Measurements from ENCODE around the gene UBE2E2.

UBE2E2 gene

DNA sequence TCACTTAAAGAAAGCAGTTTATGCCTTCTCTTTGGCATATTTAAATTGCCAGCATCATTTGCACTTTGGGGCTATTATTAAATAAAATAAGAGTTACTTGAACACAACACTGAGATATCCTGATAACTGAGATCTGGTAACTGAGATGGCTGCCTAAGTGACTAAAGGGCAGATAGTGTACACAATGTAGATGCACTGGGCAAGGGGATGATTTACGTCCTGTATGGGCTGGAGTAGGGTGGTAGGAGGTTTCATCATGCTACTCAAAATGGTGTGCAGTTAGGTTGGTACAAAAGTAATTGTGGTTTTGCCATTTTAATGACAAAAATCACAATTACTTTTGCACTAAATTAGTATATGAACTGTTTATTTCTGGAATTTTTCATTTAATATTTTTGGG lies 196.1 kb downstream of the UBE2E2 start:
- no peak for DNase-seq

DNA sequence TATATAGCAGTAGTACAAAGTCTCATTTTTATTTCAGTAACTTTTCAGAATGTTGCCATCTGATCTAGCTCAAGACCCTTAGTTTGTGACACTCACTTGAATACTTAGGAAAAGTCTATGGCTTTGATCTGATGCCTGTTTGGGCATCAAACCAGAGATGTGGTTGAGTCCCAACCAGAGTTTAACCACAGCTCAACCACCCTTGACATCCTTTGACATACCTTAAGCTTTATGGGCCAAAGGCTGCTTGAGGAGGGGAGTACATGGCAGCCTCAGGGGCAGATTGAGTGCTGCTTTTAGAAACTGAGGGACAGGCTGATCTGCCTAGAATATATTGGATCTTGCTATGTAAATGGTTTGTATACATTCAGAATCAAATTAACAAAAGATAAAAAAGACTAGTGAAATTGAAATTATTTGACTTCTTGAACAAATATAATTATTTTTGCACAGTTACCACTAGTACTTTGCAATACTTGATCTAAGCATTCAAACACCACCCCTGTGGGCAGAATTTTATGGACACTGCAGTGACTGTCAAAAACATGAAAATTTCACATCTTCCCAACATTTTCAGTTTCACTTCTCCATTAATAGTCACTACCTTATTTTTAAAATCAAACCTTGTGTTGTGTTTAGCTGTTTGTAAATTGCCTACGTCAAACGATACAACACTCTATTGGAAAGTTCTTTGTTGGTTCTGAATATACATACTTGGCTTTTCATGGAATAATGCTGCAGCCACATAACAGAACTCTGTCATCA lies 199.8 kb downstream of the UBE2E2 start:
- no peak for DNase-seq

DNA sequence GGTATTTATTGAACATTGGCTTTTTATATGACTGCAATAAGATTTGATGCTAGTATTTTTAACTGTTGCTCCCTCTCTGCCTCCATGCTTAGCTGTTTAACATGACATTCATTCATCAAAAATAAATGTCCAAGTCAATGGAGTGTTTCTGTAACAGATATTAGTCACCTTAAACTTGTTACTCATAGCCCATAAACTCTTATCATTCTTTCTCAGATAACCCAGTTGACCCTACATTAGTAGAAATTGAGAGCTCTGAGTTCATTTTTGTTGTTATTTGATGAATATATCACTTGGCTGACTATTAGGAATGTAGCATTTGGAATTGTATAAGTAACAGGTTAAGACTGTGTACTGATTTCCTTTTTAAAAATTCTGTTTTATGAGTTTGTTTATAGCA lies 201.1 kb downstream of the UBE2E2 start:
- DNase-seq = no peak

DNA sequence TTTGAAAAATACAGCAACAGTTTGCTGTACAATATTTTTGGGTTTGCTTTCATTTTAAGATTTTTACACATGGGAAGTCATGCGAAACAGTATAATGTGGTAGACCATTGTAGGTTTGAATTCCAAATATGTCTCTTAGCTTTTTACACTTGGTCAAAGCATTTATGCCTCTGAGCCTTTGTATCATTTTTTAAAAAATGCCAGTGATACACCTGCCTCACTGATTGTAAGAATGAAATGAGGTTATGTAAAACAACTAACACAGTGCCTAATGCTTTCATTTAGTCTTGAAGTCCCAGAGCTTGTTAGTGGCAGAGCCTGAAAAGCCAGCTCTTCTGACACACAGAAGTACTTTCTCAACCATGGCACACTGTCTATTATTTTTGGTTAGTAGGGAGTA lies 202.0 kb downstream of the UBE2E2 start:
- no peak for DNase-seq

GRCh38 chr3:23406601-23407000 lies 203.5 kb downstream of the UBE2E2 start:
- no peak for DNase-seq

GRCh38 chr3:23418026-23418425 lies 214.9 kb downstream of the UBE2E2 start:
- DNase-seq = no peak

- no peak for DNase-seq
Observed at GRCh38 chr3:23421811-23422516, 218.8 kb downstream of the UBE2E2 start.

GRCh38 chr3:23422517-23422851 lies 219.4 kb downstream of the UBE2E2 start:
- DNase-seq = no peak

DNA sequence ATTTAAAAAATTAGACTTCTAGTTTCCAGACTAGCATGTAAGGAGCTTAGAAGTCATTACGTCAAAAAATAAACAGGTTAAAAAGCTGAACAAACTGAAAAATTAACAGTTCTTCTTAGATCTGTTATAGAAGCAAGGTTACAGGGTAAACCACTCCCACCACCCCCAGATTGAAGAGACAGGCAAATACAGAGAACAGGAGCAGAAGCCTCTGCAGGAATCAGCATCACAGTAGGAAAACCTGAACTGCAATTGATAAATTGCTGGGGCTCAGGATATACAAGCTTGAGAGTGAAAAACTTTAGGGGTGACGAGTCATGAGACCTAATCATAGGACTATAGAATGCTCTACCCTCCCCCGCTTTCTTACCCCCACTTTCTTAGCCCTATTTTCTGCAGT lies 222.3 kb downstream of the UBE2E2 start:
- DNase-seq = no peak

DNA sequence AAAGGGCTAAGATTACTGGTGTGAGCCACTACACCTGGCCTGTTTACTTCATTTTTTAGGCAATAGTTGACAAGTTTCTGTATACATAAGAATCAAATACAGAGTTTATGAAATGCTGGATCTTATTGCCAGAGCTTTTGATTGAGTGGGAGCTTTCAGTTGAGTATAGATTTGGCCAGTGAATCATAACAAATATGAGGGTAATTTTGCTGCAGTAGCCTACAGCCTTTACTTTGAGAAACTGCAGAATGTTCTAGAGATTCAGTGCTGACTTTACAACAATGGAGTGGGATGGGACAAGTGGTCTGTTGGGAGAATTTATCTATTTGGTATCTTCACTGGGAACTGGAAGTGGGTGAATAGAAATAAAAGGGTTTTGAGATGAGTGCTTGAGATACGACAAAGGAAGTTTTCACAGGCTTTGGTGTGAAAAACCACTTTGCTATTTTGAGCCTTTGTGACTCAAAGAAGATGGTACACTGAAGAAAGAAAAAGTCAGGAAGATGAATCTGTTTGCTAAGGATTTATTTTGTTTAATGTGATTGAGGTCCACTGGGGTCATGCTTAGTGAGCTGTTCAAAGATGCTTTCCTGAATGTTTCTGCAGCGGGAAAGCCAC lies 227.8 kb downstream of the UBE2E2 start:
- DNase-seq = no peak

GRCh38 chr3:23431764-23432163 lies 228.6 kb downstream of the UBE2E2 start:
- no peak for DNase-seq

- no peak for DNase-seq
Observed at GRCh38 chr3:23435318-23435717, 232.2 kb downstream of the UBE2E2 start.

- no peak for DNase-seq
Observed at GRCh38 chr3:23435904-23436303, 232.8 kb downstream of the UBE2E2 start.

DNA sequence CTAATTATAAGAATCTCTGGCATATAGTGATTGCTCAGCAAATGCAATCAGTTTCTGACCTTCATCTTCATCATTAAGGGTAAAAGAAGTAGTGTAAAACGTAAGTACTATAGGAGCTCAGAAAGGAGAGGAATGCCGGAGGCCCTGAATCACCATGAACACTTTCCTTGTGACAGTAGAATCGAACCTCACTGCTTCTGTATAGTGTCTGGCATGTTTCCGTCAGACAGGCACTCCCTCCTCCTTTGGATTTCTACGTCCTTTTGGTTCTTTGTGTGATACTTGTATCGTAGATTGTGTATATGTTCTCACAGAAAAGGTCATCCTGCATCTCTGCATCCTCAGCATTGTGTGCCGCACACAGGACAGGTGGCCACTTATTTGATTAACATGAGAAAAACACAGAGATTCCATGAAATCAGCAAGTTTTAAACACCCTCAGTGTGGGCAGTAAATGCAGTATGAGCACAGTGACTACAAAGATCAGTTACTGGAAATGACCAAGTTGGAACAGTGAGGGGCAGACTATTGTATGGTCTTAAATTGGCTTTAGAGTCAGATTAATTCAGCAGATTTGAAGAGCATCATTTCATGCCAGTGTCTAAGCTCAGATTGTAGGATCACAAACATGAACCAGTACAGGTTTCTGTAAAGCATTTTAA lies 234.5 kb downstream of the UBE2E2 start:
- DNase-seq = no peak

DNA sequence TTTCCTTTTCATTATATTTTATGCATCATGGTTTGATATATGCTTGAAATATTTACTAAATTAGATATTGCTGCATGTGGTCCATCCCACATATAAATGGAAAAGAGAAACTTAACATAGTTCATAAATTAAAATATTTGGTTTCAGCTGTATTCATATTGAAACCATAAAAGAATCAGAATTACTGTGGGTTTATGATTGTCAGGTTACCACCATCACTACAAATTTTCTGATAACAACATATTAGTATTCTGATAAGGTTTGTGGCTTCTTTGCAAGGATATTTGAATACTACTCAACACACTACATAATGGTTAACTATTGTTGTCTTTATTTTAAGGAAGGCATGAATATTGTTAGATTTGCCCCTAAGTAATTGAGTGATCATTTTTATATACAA lies 235.5 kb downstream of the UBE2E2 start:
- no peak for DNase-seq

GRCh38 chr3:23439080-23439479 lies 236.0 kb downstream of the UBE2E2 start:
- no peak for DNase-seq

DNA sequence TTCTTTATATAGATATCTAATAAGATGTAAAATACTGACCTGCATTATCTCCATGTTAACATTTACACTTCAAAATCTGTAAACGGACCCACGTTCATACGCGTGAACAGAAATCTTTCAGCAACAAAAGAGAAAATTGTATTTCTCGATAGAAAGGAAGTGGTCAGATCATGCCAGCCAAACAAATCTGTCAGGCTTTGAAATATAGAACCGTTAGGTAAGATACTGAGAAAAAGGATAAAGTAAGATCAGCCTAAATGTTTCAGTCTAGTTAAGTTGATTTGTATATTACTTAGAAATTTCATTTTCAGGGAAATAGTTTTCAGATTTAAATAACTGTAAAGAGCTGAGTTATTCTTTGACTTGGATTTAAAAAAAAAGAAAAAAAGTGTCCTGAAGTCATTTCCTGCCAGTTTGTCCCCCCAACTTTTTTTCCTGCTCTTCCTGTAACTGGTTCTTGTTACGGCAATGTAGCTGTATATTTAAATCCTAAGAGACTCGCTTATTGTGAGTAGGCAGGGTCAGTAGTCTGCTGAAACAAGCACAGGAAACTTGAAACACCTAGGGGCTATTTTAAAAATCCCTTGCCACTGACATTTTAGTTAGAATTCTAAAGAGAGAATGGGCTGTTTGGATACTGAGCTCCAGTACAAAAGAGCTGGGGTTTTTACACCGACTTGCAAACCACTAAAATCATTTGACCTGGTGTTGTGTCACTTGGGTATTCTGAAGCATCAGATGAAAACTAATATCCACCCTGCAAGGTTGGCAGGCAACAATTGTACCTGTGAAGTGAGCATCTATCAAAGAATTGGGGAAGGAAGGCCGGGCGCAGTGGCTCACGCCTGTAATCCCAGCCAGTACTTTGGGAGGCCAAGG lies 237.5 kb downstream of the UBE2E2 start:
- no peak for DNase-seq

- no peak for DNase-seq
Observed at GRCh38 chr3:23442598-23443383, 239.7 kb downstream of the UBE2E2 start.

- DNase-seq = no peak
Observed at GRCh38 chr3:23444386-23444785, 241.3 kb downstream of the UBE2E2 start.

DNA sequence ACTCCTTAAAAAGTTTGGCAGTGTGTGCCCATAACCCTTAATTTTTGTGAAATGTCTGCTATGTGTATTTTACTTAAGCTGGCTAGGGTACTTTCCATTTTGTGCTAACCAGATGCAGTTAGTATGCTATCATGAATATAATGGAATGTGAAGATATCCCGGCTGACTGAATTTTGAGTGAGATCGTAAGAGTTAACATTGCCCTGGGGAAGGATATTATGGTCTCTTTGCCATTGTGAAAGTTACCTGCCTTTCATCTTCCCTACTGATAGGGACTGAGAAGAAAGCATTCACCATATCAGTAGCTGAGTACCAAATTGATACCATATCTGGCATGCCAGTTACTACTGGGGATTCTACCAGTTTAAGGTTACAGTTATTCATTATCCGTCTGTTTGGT lies 243.2 kb downstream of the UBE2E2 start:
- no peak for DNase-seq

DNA sequence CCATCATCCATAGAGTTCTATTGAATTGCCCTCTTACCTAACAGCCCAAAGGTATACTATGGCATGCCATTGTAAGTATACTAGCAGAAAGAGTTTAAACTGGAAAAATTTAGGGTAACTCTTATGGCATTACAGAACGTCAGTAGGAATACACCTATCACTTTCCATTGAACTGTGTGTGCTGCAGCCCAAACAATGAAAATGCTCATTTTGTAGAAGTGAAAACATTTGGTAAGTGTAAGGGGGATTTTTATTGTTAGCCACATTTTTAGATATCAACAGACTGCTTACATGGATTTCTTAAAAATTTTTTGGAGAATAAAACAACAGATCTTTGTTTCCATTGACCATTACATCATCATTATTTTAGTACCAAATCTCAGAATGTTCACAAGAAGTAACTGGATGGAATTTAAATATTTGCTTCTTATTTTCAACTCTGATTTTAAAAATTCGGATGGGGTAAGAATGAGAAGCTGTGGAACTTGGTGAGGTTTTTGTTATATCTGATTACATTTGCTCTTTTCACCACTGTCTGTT lies 245.9 kb downstream of the UBE2E2 start:
- no peak for DNase-seq

- DNase-seq = no peak
Observed at GRCh38 chr3:23450051-23450450, 246.9 kb downstream of the UBE2E2 start.
